Activated T-helper 17 cell treated with anti-CD3 and anti-CD28 coated beads, Interleukin-2, amount 50 U/mL, for 72 hours (primary cell): ENCODE results near the gene BDNF. TPM values are rescaled to one million over a fixed set of nuclear protein-coding genes. Genes with fewer than 3 reads are reported as not detected.
"Not testable (repeated sequence)": the region's sequence is repeated elsewhere in the genome, so short reads cannot be mapped to it uniquely, and the experiment has no call there.

Source experiments
- ATAC-seq: fragments of 150-1000 bp; cut with Tn5 transposase; replicated peaks from 2 replicates; pipeline ENCODE4 v1.10.0; 2021; ENCODE audit warnings: mild to moderate bottlenecking, moderate library complexity
- H3K27ac Mint-ChIP-seq: one replicate; pipeline ENCODE4 v1.8.0; 2022; ENCODE audit warnings: mixed read lengths
- H3K27me3 Mint-ChIP-seq: one replicate; pipeline ENCODE4 v1.8.0; 2022; ENCODE audit warnings: mixed read lengths
- H3K36me3 Mint-ChIP-seq: one replicate; pipeline ENCODE4 v1.8.0; 2022; ENCODE audit warnings: low read depth, mild to moderate bottlenecking, mixed read lengths
- H3K4me1 Mint-ChIP-seq: one replicate; pipeline ENCODE4 v1.8.0; 2022; ENCODE audit warnings: mixed read lengths
- H3K4me3 Mint-ChIP-seq: one replicate; pipeline ENCODE4 v1.8.0; 2022; ENCODE audit warnings: mild to moderate bottlenecking, mixed read lengths
- H3K9me3 Mint-ChIP-seq: one replicate; pipeline ENCODE4 v1.8.0; 2022; ENCODE audit warnings: mixed read lengths
- total RNA-seq, 2 donors: library from RNA; stranded (reverse); gene quantifications; one replicate each; pipeline ENCODE4 v1.2.3, GENCODE V29; 2022

The BDNF gene
- total RNA-seq, 2 donors from 2014 or later: not detected

DNA sequence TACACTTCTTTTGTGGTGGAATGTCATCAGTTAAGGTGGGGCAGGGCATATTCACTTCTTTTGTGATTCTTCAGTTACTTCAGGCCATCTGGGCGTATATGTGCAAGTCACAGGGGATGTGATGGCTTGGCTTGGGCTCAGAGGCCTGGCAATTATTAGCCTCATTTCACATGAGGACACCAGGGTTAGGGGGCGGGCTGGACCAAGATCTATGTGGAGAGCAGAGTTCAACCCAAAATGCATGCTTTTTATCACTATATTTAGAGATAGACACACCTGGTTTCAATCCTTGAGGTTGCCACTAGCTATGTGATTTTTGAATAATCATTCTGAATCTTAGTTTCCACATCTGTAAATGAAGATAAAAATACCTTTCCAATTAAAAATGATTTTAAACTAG is 65.5 kb downstream of the BDNF start:
- peaks cover 16% of the 10 kb centered on the region for H3K9me3 Mint-ChIP-seq
- not testable (repeated sequence) for H3K36me3 Mint-ChIP-seq, H3K27me3 Mint-ChIP-seq, H3K4me1 Mint-ChIP-seq, ATAC-seq, H3K27ac Mint-ChIP-seq, H3K4me3 Mint-ChIP-seq

DNA sequence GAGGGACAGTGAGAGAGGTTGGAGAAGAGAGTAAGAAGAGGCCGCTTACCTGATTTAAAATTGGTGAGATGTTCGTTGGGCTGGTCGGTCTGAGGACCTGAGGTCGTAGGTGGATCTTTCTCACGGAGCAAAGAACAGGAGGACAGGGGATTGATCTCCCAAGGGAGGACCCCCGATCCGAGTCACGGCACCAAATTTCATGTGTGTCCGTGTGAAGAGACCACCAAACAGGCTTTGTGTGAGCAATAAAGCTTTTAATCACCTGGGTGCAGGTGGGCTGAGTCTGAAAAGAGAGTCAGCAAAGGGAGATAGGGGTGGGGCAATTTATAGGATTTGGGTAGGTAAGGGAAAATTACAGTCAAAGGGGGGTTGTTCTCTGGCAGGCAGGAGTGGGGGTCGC is 66.0 kb downstream of the BDNF start:
- not testable (repeated sequence) for H3K4me1 Mint-ChIP-seq, H3K27ac Mint-ChIP-seq, ATAC-seq, H3K4me3 Mint-ChIP-seq, H3K27me3 Mint-ChIP-seq, H3K36me3 Mint-ChIP-seq
- H3K9me3 Mint-ChIP-seq: peaks cover 16% of the 10 kb centered on the region

DNA sequence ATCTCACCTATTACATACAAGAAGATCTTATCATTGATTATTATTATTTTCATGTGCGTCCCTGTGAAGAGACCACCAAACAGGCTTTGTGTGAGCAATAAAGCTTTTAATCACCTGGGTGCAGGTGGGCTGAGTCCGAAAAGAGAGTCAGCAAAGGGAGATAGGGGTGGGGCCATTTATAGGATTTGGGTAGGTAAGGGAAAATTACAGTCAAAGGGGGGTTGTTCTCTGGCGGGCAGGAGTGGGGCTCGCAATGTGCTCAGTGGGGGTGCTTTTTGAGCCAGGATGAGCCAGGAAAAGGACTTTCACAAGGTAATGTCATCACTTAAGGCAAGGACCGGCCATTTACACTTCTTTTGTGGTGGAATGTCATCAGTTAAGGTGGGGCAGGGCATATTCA is 71.2 kb downstream of the BDNF start:
- H3K36me3 Mint-ChIP-seq, H3K27ac Mint-ChIP-seq, ATAC-seq, H3K9me3 Mint-ChIP-seq, H3K4me1 Mint-ChIP-seq, H3K27me3 Mint-ChIP-seq, H3K4me3 Mint-ChIP-seq: not testable (repeated sequence)

DNA sequence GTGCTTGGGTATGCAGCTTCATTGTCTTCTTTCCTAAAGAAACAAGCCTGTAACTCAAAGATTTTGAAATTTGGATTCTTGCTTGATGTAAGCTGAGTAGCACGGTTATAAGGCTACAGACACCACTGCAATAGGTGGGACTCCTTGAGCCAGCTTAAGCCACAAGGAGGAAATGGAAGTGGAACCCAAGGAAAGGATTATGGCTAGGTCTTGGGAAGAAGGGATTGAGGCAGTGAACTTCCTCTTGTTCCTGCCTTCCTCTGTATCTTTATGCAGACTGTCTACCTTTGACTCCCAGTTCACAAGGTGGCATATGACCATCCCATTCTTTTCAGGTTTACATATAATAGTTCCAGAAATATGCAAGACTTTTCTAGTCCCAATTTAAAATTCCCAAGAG is 72.3 kb downstream of the BDNF start:
- H3K27me3 Mint-ChIP-seq: no peaks in the 10 kb centered on the region
- ATAC-seq: no peak
- H3K36me3 Mint-ChIP-seq: no peaks in the 10 kb centered on the region
- peaks cover 3% of the 10 kb centered on the region for H3K9me3 Mint-ChIP-seq
- no peak overlapping the region for H3K4me3 Mint-ChIP-seq
- H3K4me1 Mint-ChIP-seq: no peaks in the 10 kb centered on the region
- H3K27ac Mint-ChIP-seq: no peak overlapping the region

DNA sequence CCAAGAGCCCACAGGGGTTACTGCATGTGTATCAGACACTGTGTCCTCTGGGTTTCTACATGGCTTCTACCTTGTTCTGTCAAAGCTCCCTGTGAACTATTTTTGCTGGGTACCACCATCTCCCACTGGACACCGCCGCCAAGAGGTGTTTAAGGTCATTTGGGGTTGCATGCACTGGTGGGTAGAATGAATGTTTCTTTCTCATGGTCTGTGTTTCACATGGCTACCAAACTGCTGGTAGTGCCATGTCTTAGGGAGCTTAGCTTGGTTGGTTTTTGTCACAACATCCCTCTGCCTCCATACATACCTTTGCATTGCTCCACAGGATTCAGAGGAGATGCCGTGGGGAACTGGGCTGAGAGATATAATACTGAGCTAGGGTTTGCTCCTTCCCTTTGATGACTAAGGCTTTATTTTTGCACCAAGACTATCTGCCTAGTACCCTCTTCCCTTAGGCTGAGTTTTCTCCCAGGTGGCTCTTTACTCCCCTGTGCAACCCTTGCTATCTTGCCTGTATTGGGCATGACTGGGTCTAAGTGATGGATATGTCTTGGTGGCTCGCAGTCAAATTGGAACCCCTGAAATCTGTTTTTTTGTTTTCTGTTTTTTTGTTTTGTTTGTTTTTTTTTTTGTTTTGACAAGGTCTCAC is 73.2 kb downstream of the BDNF start:
- no peak overlapping the region for H3K4me3 Mint-ChIP-seq
- H3K36me3 Mint-ChIP-seq: no peaks in the 10 kb centered on the region
- ATAC-seq: no peak
- H3K9me3 Mint-ChIP-seq: no peaks in the 10 kb centered on the region
- no peak overlapping the region for H3K27ac Mint-ChIP-seq
- H3K4me1 Mint-ChIP-seq: no peaks in the 10 kb centered on the region
- H3K27me3 Mint-ChIP-seq: no peaks in the 10 kb centered on the region

DNA sequence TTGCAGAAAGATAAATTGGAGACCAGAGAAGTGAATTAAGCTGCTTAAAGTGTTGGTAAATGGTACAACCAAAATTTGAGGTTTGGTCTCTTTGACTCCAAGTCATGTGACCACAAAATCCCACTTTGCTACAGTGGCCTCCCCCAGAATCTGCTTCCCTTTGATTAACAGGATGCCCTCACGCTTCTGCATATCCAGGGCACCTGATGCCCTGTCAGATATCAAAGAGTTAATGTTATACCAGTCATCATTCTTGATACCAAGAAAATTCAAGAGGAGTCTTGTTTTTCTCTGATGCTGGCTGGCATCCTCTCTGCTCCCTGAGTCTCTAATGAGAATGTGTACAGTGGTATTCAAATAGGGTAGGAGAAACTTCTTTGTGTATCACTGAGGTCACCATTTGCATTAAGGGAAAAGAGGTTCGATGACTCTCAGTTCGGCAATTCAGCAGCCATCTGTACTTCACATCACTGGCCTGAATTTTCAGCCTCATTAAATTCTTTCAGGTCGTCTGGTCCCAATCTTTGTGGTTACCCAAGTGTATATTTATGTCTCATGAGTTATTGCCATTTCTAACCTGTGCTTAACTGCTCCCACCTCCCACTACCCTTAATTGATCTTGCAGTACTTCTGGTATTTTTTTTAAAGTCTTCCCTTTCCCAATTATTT is 73.9 kb downstream of the BDNF start:
- Mint-ChIP-seq H3K9me3 (no peaks in the 10 kb centered on the region), H3K4me1 (no peaks in the 10 kb centered on the region), H3K27ac (no peak overlapping the region), H3K4me3 (no peak overlapping the region), H3K27me3 (no peaks in the 10 kb centered on the region), H3K36me3 (no peaks in the 10 kb centered on the region)
- ATAC-seq: no peak

DNA sequence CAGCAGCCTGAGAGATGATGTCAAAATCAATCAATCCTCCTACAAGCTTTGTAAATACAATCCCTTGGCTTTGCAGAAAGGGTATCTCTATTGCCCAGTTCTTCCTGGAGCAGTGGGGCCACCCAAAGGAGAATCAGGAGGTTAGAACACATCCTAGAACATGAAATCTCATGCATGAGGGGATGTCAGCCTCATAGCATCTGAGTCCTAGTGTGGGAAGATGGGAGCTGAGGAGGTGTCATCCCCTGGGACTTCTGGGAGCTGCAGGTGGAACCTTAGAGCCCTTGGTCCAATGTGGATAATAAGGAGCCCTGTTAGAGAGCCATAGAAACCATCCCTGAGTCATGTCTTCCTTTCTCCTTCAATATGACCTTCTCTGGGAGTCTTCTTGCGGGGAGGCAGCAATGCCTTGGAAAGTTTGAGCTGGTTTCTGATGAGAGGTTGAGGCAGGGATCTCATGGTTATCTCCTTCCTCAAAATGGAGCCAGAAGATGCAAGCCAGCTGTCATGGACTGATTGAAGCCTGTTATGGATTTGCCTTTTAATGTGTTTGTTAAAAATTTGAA is 74.8 kb downstream of the BDNF start:
- Mint-ChIP-seq H3K9me3 (no peaks in the 10 kb centered on the region), H3K27me3 (no peaks in the 10 kb centered on the region), H3K36me3 (no peaks in the 10 kb centered on the region), H3K4me3 (no peak overlapping the region), H3K4me1 (no peaks in the 10 kb centered on the region), H3K27ac (no peak overlapping the region)
- ATAC-seq: no peak

DNA sequence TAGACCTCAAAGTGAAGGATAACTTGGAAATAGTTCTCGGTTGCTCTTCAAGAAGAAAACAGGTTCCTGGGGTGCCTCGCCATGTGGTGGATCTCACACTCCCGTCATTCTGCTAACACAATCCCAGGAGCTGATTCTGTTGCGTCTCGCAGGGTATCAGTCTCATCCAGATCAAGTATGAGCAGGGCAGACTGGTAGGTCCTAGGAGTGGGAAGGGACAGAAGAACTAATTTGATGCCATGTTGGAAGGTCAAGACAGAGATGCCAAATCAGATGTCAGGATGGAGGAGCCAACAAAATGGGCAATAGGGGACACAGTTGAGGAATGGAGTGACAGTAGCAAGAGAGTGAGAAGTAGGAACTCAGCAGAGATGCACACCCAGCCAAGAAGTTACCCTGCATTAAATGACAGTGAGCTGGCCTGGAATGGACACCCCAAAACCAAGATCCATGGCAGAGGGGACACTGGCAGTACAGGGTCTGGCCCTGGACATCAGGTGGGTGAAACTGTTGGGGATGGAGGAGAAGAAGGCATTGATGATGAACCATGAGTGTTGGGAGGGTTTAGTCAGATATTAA is 76.2 kb downstream of the BDNF start:
- H3K27me3 Mint-ChIP-seq: no peaks in the 10 kb centered on the region
- H3K27ac Mint-ChIP-seq: no peak overlapping the region
- no peaks in the 10 kb centered on the region for H3K9me3 Mint-ChIP-seq
- no peaks in the 10 kb centered on the region for H3K36me3 Mint-ChIP-seq
- H3K4me1 Mint-ChIP-seq: no peaks in the 10 kb centered on the region
- no peak for ATAC-seq
- no peak overlapping the region for H3K4me3 Mint-ChIP-seq

DNA sequence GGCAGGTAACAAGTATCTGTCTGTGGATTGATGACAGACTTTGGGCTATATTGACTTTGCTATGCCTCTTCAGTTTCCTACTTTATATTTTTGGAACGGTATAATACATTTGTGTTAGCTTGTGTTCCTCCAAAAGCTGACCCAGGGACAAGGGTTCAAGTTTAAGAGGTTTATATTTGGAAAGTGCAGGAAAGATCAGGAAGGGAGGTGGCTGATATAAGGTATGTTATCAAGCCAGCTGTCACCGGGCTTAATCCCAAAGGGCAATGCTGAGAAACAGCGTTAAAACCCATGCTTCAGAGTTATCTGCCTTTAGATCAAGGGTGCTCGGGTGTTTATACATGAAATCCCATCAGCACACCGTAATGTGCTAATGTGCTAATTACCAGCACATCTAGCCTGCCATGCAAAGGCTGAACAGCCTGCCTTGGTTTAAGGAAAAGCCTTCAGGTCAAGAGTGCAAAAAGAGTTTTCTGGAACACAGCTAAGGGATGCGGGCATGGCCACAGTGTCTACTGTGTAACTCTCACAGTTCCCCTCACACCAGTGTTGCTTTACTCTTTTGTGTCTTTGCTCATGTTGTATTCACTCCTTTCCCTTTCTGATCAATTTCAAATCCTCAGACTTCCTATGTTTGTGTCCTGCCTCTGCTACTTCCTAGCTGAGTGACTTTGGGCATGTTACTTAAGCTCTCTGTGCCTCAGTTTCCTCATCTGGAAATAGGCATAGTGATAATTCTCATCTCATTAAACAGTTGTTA is 77.5 kb downstream of the BDNF start:
- no peak for ATAC-seq
- Mint-ChIP-seq H3K4me1 (no peaks in the 10 kb centered on the region), H3K27me3 (no peaks in the 10 kb centered on the region), H3K27ac (no peak overlapping the region), H3K9me3 (no peaks in the 10 kb centered on the region), H3K4me3 (no peak overlapping the region), H3K36me3 (no peaks in the 10 kb centered on the region)

DNA sequence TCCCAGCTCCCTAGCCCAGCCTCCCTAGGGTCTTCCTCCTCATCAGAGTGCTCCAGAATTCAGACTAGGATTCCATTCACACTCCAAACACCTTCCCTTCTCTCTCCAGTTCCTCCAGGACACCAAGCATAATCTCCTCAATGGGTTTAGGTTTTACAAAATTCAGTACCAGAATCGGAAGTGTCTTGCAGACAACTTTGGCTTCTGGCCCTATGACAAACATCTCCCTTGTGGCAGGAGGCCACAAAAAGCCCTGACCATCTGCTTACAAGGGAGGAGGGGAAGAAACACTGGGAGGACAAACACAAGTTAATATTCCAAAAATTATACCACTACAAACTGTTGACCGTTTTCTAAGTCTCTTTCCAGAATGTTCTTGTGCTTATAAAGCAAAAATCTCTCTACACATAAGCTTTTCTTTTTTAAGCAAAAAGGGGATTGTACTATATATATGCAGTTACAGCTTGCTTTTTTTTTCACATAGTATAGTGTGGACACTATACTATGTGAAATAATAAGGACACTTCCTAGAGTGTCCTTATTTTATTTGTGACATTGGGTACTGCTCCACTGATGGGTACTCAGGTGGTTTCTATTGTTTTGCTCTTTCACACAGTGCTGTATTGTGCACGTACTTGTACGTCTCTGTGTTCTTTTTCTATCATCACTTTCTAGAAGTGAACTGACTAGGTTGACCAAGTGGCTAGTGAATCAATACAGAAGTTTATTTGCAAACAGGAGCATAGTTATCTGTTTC is 78.7 kb downstream of the BDNF start:
- H3K4me3 Mint-ChIP-seq: no peak overlapping the region
- no peaks in the 10 kb centered on the region for H3K9me3 Mint-ChIP-seq
- ATAC-seq: no peak
- H3K36me3 Mint-ChIP-seq: no peaks in the 10 kb centered on the region
- H3K27me3 Mint-ChIP-seq: no peaks in the 10 kb centered on the region
- H3K4me1 Mint-ChIP-seq: no peaks in the 10 kb centered on the region
- H3K27ac Mint-ChIP-seq: no peak overlapping the region

DNA sequence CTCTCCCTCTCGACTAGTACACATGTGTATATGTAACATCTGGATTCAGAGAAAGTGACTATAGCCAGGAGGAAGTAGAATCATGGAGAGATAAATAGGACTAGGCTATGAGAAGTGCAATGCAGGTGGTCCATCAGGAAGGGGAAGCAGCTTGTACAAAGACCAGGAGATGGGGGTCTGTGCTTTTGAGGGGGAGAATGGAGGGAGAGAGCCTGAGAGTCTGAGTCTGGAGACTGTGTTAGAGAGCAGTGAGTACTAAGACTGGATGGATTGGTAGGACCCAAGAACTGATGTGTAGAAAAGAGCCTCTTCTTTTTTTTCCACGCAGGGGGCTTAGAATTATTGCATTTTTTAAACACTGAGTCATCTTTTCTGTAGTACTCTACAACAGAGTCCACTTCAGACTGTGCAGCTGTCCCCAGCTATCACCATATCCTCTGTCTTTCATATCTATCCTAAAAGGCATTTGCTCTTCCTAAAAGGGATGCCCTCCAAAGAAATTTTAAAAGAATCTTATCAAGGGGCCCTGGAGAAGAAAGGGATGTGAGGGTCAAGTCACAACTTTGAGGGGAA is 80.4 kb downstream of the BDNF start:
- ATAC-seq: no peak
- H3K9me3 Mint-ChIP-seq: no peaks in the 10 kb centered on the region
- H3K4me3 Mint-ChIP-seq: no peak overlapping the region
- H3K27ac Mint-ChIP-seq: no peak overlapping the region
- H3K4me1 Mint-ChIP-seq: no peaks in the 10 kb centered on the region
- H3K27me3 Mint-ChIP-seq: no peaks in the 10 kb centered on the region
- no peaks in the 10 kb centered on the region for H3K36me3 Mint-ChIP-seq

DNA sequence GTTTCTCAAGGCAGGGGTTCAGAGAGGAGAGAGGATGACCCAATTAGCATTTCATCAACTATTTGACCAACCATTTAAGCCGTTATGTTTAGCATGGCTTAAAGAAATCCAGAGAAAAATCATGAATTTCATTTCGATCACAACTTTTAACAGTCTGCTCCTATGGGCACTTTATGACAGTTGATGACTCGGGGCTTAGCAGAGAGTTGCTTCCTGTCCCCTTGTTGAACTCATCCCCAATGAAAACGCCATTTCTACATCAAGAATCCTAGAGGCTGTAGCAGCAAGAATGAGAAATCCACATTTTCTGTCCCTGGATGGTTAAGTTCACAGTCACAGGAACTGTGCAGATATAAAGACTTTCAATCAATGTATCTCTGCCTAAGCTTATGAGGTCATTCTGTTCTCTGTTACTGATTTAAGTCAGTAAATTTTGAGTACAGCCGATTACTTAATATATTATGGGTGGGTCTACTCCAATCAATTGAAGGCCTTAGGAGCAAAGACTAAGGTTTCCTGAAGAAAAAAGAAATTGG is 81.1 kb downstream of the BDNF start:
- H3K27me3 Mint-ChIP-seq: no peaks in the 10 kb centered on the region
- H3K9me3 Mint-ChIP-seq: no peaks in the 10 kb centered on the region
- H3K4me3 Mint-ChIP-seq: no peak overlapping the region
- H3K36me3 Mint-ChIP-seq: no peaks in the 10 kb centered on the region
- H3K27ac Mint-ChIP-seq: no peak overlapping the region
- ATAC-seq: no peak
- no peaks in the 10 kb centered on the region for H3K4me1 Mint-ChIP-seq

DNA sequence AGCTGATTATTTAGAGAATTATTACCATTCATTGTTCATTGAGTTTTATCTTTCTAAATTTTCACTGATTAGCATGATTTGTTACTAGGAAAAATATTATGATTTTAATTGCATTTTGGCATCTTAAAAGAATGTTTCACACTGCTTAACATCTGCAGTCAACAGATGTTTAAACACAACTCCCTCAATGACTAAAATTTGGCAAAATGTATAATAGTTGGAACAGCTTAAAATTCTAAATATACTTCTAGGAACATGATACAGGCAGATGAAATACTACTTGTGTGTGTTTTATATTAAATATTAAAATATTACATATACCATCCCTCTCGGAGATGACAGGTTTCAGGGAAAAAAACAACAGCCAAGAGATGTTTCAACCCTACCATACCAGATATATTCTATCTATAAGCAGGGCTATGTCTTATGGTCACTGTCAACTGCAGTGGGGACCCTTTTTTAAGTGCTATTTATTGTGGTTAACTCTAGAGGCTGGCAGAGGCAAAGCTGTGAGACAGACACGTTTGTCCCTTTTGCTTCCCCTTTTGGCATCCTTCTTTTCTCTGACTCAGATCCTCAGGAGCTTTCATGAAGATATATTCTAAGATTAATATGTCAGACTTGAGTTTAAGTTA is 81.9 kb downstream of the BDNF start:
- no peaks in the 10 kb centered on the region for H3K27me3 Mint-ChIP-seq
- no peaks in the 10 kb centered on the region for H3K36me3 Mint-ChIP-seq
- no peaks in the 10 kb centered on the region for H3K9me3 Mint-ChIP-seq
- no peak overlapping the region for H3K27ac Mint-ChIP-seq
- H3K4me1 Mint-ChIP-seq: no peaks in the 10 kb centered on the region
- no peak overlapping the region for H3K4me3 Mint-ChIP-seq
- ATAC-seq: no peak
